ENCODE measurements around the gene MGAT1. TPM values are rescaled to one million over a fixed set of nuclear protein-coding genes. Genes with fewer than 3 reads are reported as not detected.

Gene MGAT1
- total RNA-seq, 2 donors from 2014 or later: 101 to 115 TPM

GRCh38 chr5:180798193-180798592 is 4.4 kb downstream of the MGAT1 start:
- Histone ChIP-seq H3K27ac (no peak overlapping the region), H3K4me3 (no peak overlapping the region)
- intact Hi-C loops (cut with DNase I): no loop called here

GRCh38 chr5:180797256-180798192 is 5.1 kb downstream of the MGAT1 start:
- TF ChIP-seq CTCF (IDR thresholded peaks at IDR 0.05): no peak
- intact Hi-C loops (cut with DNase I): no loop called here
- no peak for DNase-seq
- Histone ChIP-seq H3K4me3 (no peak overlapping the region), H3K9me3 (no peaks in the 10 kb centered on the region), H3K27ac (no peak overlapping the region), H3K27me3 (no peaks in the 10 kb centered on the region), H3K4me1 (peaks cover 13% of the 10 kb centered on the region), H3K36me3 (peaks cover 4% of the 10 kb centered on the region), H3K9ac (ENCODE audit: low read depth in 2 of 2, low read length in 2 of 2) (no peak overlapping the region)

More at GRCh38 chr5:180798193-180798592, 4.4 kb downstream of the MGAT1 start:
- H3K36me3 ChIP-seq: no peaks in the 10 kb centered on the region
- no peak overlapping the region for H3K9ac ChIP-seq (ENCODE audit: low read depth in 2 of 2, low read length in 2 of 2)
- no peaks in the 10 kb centered on the region for H3K9me3 ChIP-seq
- no peak for TF ChIP-seq CTCF (IDR thresholded peaks at IDR 0.05)
- peaks cover 13% of the 10 kb centered on the region for H3K4me1 ChIP-seq
- DNase-seq: no peak
- no peaks in the 10 kb centered on the region for H3K27me3 ChIP-seq

GRCh38 chr5:180795771-180796313 is 6.8 kb downstream of the MGAT1 start:
- intact Hi-C loops (cut with DNase I): no loop called here
- peaks cover 4% of the 10 kb centered on the region for H3K4me1 ChIP-seq
- H3K36me3 ChIP-seq: peaks cover 17% of the 10 kb centered on the region

DNA sequence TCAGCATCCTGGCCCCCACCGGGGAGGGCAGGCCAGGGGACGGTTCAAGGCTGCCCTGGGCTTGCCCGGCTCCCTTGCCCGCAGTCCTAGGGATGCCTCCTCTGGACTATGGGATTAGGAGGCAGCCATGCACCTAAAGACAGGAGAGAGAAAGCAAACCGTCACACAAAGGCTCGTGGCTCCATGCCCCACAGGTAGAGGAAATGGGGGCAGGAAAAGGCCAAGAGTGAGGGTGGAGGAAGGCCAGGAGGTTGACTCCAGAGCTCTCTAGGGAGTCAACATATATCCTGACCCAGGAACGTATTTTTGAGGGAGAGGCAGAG is 9.7 kb downstream of the MGAT1 start:
- intact Hi-C loops (cut with DNase I): no loop called here
- H3K9me3 ChIP-seq: no peaks in the 10 kb centered on the region
- peaks cover 17% of the 10 kb centered on the region for H3K36me3 ChIP-seq
- no peak for TF ChIP-seq CTCF (IDR thresholded peaks at IDR 0.05)
- no peak overlapping the region for H3K9ac ChIP-seq (ENCODE audit: low read depth in 2 of 2, low read length in 2 of 2)
- H3K4me3 ChIP-seq: no peak overlapping the region
- no peak overlapping the region for H3K27ac ChIP-seq
- H3K4me1 ChIP-seq: no peaks in the 10 kb centered on the region
- H3K27me3 ChIP-seq: no peaks in the 10 kb centered on the region
- no peak for DNase-seq

More at GRCh38 chr5:180795771-180796313, 6.8 kb downstream of the MGAT1 start:
- Histone ChIP-seq H3K9me3 (no peaks in the 10 kb centered on the region), H3K27ac (no peak overlapping the region), H3K9ac (ENCODE audit: low read depth in 2 of 2, low read length in 2 of 2) (no peak overlapping the region), H3K4me3 (no peak overlapping the region), H3K27me3 (no peaks in the 10 kb centered on the region)
- no peak for TF ChIP-seq CTCF (IDR thresholded peaks at IDR 0.05)
- DNase-seq: no peak

- Histone ChIP-seq H3K27me3 (no peaks in the 10 kb centered on the region), H3K9ac (ENCODE audit: low read depth in 2 of 2, low read length in 2 of 2) (no peak overlapping the region), H3K36me3 (peaks cover 17% of the 10 kb centered on the region), H3K27ac (no peak overlapping the region), H3K4me1 (no peaks in the 10 kb centered on the region), H3K9me3 (no peaks in the 10 kb centered on the region), H3K4me3 (no peak overlapping the region)
- TF ChIP-seq CTCF (IDR thresholded peaks at IDR 0.05): no peak
- peak; percentile 17 for DNase-seq
- intact Hi-C loops (cut with DNase I): no loop called here
Measured at GRCh38 chr5:180792287-180792964, 10.2 kb downstream of the MGAT1 start.
